ENCODE measurements around the gene PPP1R3F. TPM values are rescaled to one million over a fixed set of nuclear protein-coding genes. Genes with fewer than 3 reads are reported as not detected.

The PPP1R3F gene
- total RNA-seq (2014; rRNA removed; shearing (Covaris generic)) = 5.1 and 11.8 TPM in 2 replicates
- total RNA-seq (2022) = 5.3 and 5.5 TPM in 2 replicates
- Bru-seq, nascent RNA = percentile 62 among the genes with signal in this experiment
- BruChase-seq, experiment 1, labeled RNA remaining after a 6-hour chase = percentile 65 among the genes with signal in this experiment
- BruChase-seq, experiment 2, labeled RNA remaining after a 2-hour chase = percentile 61 among the genes with signal in this experiment
- long read RNA-seq, partial matches to known transcripts = 3 of 10 reads
- long read RNA-seq, other reads (novel, unspliced or antisense) = 5 of 10 reads

DNA sequence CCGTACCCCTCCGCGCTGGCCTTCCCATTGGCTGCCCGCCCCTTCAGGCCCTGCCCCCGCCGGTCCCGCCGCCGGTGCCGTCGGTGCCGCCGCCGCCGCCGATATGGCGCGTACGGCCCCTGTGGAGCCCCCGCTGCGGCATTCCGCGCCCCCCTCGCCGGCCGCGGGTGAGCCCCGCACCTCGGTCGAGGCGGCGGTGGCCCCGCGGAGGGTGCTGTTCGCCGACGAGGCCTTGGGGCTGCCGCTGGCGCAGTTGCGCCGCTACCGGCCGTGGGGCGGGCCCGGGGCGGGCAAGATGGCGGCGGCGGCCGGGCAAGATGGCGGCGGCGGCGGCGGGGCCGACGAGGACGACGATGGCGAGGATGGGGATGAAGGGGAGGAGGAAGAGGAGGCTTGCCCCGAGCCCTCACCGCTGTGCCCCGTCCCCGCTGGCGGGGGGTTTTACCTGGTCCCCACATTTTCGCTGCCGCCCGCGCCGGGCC lies at the start of gene PPP1R3F:
Gene PPP1R3F, plus strand, starts transcription at position 27 of the 482 bp plus-strand sequence. Its CDS starts 77 bp downstream, at position 104.
- Histone ChIP-seq H4K20me1 (ENCODE audit: insufficient read depth, low read length) (no peaks in the 10 kb centered on the region), H3K4me3 (ENCODE audit: low read depth, low read length, poor library complexity, severe bottlenecking) (peak within 1 kb of the TSS; percentile 91), H3K79me2 (ENCODE audit: insufficient read depth, low read depth, low read length) (peaks cover 27% of the 10 kb centered on the region), H3K27ac (ENCODE audit: low read depth, low read length, poor library complexity, severe bottlenecking) (peak within 1 kb of the TSS; percentile 69), H3K4me1 (ENCODE audit: insufficient read depth, low read length, poor library complexity, severe bottlenecking) (peaks cover 32% of the 10 kb centered on the region), H3K9me2 (ENCODE audit: insufficient read depth, low read length) (no peaks in the 10 kb centered on the region), H3K4me2 (ENCODE audit: low read length) (peak within 1 kb of the TSS; percentile 75), H3K36me3 (ENCODE audit: insufficient read depth, low read length) (peaks cover 8% of the 10 kb centered on the region; the same call in 1 of the 2 replicates), H2AFZ (ENCODE audit: low read length) (peak within 1 kb of the TSS; percentile 80; the same call in 1 of the 2 replicates), H3K9me3 (ENCODE audit: low read length) (no peaks in the 10 kb centered on the region)
- no peak for TF ChIP-seq EZH2phosphoT487 (IDR thresholded peaks at IDR 0.05; ENCODE audit: borderline replicate concordance, low read depth, low read length)
- TF ChIP-seq CTCF (conservative IDR thresholded peaks at IDR 0.05; ENCODE audit: low read length) = no peak
- intact Hi-C loops (cut with micrococcal nuclease; ENCODE audit: unreplicated experiment) = loop anchor here (5.0 to 10.0 kb wide), 2 partner anchors 78 to 145 kb away; partner anchors contain the start of gene GPKOW
- DNase-seq (ENCODE audit: low spot score) = no peak
- ChIA-PET POLR2A (interaction anchor here (1.0 to 1.4 kb wide), 2 partner anchors 11 to 79 kb away, joined by 4 to 11 read pairs; no protein-coding TSS in a partner anchor), CTCF (ENCODE audit: unreplicated experiment) (no interaction called here)
- BruUV-seq (replicated peaks) = no TSS peak

DNA sequence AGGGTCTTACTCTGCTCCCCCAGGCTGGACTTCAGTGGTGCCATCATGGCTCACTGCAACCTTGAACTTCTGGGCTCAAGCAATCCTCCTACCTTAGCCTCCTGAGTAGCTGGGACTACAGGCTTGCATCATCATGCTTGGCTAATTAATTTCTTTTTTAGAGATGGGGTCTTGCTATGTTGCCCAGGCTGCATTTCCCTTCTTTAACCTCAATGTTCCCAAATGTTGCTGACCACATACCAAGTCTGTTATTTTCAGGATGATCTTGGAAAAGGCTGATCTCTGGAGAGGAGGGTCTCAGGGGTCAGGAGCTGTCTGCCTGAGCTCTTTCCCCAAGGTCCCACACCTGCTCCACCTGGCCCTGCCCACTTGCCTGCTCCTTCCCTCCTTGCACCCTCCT lies 49.5 kb upstream of the PPP1R3F start:
- ChIA-PET CTCF (ENCODE audit: unreplicated experiment) (no interaction called here), POLR2A (no interaction called here)
- Histone ChIP-seq H3K36me3 (ENCODE audit: insufficient read depth, low read length) (no peaks in the 10 kb centered on the region), H3K9me2 (ENCODE audit: insufficient read depth, low read length) (no peaks in the 10 kb centered on the region), H4K20me1 (ENCODE audit: insufficient read depth, low read length) (no peaks in the 10 kb centered on the region), H3K4me3 (ENCODE audit: low read depth, low read length, poor library complexity, severe bottlenecking) (no peak overlapping the region), H3K9me3 (ENCODE audit: low read length) (no peaks in the 10 kb centered on the region), H2AFZ (ENCODE audit: low read length) (no peak overlapping the region), H3K27ac (ENCODE audit: low read depth, low read length, poor library complexity, severe bottlenecking) (no peak overlapping the region), H3K4me1 (ENCODE audit: insufficient read depth, low read length, poor library complexity, severe bottlenecking) (no peaks in the 10 kb centered on the region), H3K4me2 (ENCODE audit: low read length) (no peak overlapping the region), H3K79me2 (ENCODE audit: insufficient read depth, low read depth, low read length) (no peaks in the 10 kb centered on the region)
- no TSS peak for BruUV-seq (replicated peaks)
- DNase-seq (ENCODE audit: low spot score) = no peak
- TF ChIP-seq CTCF (conservative IDR thresholded peaks at IDR 0.05; ENCODE audit: low read length) (no peak), EZH2phosphoT487 (IDR thresholded peaks at IDR 0.05; ENCODE audit: borderline replicate concordance, low read depth, low read length) (no peak)
- intact Hi-C loops (cut with micrococcal nuclease; ENCODE audit: unreplicated experiment) = no loop called here

DNA sequence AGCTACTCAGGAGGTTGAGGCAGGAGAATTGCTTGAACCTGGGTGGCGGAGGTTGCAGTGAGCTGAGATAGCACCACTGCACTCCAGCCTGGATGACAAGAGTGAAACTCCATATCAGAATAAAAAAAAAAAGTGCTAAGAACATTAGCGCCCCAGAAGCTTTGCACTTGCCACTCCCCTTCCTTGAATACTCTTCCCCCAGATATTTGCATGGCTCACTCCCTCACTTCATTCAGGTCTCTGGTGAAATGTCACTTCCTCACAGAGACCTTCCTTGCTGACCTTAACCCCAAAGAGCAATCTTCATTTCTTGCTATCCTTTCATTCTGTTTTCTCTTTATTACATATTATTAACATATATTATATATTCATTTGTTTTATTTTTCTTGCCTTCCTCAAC lies 47.7 kb upstream of the PPP1R3F start:
- Histone ChIP-seq H3K36me3 (ENCODE audit: insufficient read depth, low read length) (no peaks in the 10 kb centered on the region), H3K4me3 (ENCODE audit: low read depth, low read length, poor library complexity, severe bottlenecking) (no peak overlapping the region), H3K27ac (ENCODE audit: low read depth, low read length, poor library complexity, severe bottlenecking) (no peak overlapping the region), H4K20me1 (ENCODE audit: insufficient read depth, low read length) (no peaks in the 10 kb centered on the region), H3K79me2 (ENCODE audit: insufficient read depth, low read depth, low read length) (no peaks in the 10 kb centered on the region), H3K9me2 (ENCODE audit: insufficient read depth, low read length) (no peaks in the 10 kb centered on the region), H3K4me2 (ENCODE audit: low read length) (no peak overlapping the region), H2AFZ (ENCODE audit: low read length) (no peak overlapping the region), H3K4me1 (ENCODE audit: insufficient read depth, low read length, poor library complexity, severe bottlenecking) (no peaks in the 10 kb centered on the region), H3K9me3 (ENCODE audit: low read length) (no peaks in the 10 kb centered on the region)
- intact Hi-C loops (cut with micrococcal nuclease; ENCODE audit: unreplicated experiment) = no loop called here
- POLR2A ChIA-PET = no interaction called here
- DNase-seq (ENCODE audit: low spot score) = no peak
- CTCF ChIA-PET (ENCODE audit: unreplicated experiment) = no interaction called here
- BruUV-seq (replicated peaks) = no TSS peak
- TF ChIP-seq EZH2phosphoT487 (IDR thresholded peaks at IDR 0.05; ENCODE audit: borderline replicate concordance, low read depth, low read length) = no peak
- no peak for TF ChIP-seq CTCF (conservative IDR thresholded peaks at IDR 0.05; ENCODE audit: low read length)

All from OCI-LY7 (cell line).